Measurements from ENCODE around the gene CCT7. TPM values are rescaled to one million over a fixed set of nuclear protein-coding genes. Genes with fewer than 3 reads are reported as not detected.

CCT7 gene
- total RNA-seq, 1 donor from 2014 or later, result 190 TPM

DNA sequence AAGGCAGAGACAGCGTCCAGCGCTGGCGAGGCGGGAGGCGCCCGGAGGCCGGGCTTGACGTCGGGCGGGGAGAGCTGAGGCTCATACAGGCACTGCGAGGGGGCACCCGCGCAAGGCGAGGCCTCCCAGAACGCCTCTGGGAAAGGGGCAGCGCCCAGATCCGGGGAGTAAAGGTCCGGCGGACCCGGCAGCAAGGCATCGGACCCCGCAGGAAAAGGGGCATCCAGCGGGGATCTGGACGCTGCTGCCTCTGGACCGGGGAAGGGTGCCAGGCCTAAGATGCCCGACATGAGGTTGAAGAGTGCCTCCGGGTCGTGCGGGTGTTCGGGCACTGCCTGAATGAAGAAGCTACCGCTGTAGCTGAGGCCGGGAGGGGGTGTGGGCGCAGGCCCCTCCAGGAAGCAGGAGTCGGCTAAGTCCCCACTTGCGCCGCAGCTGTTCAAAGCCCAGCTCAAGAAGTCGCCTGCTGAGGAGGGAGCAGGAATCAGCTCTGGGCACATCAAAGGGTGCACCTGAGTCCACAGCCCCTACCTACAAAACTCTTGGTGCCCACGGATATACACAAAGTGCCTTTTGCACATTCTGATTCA lies 58.3 kb downstream of the CCT7 start:
- no peak for DNase-seq (ENCODE audit: low spot score)

DNA sequence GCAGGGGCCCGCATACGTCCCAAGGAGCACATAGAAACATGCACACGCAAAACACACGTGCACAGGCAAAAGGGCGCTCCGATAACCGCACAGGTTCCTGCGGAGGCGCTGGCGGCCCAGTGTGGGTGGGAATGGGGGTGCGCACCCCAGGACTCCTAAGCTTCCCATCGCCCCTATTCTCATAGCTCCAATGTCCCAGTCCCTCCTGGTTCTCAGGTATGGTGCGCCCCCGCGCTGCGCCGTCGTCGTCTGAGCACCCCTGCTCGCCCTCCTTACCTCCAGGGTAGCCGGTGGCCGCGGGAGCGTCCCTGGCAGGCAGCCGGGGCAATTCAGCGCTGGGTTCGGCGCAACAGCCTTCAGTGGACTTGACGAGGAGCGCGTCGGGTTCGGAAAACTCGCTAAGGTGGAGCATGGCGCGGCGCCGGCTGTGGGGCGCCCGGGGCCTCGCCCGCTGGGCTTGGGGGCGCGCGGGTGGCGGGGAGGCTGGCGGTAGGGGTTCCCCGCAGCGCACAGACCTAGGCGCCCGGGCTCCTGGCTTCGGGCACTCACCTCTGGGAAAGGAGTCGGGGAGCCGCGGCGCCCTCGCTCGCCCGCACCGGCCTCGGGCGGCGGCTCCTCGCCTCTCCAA lies 58.9 kb downstream of the CCT7 start:
- DNase-seq (ENCODE audit: low spot score), result no peak

DNA sequence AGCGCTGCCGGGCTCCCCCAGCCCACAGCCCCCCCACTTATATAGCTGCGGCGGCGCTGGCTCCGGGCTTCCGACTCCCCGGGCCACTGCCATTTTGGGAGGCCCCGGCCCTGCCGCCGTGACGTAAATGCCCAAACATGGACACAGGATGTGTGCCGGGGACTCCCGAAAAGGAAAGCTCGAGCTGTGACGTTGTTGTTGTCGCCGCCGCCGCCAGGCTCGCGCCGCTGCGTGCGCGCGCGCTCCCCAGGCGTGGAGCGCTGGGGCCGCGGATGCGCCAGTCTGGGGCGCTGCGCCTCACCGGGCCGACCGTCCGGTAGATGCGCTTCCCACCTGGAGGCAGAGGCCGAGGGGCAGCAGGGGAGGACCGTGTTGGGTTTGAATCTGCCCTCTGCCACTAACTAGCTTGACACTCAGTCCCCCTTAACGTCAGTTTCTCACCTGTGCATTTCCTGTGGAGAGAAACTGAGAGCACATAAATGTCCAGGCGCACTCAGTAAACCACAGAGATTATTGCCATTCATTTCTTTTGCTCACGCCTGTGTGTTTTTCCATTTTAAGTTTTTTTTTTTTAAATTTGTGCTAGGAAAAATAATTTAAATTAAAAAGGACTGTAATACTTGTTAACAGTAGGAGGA lies 59.5 kb downstream of the CCT7 start, which contains the start of gene EGR4:
Gene EGR4, minus strand, starts transcription at position 15 of the 638 bp plus-strand sequence. CDS start 231 bp downstream, outside the sequence.
- DNase-seq (ENCODE audit: low spot score), result no peak

DNA sequence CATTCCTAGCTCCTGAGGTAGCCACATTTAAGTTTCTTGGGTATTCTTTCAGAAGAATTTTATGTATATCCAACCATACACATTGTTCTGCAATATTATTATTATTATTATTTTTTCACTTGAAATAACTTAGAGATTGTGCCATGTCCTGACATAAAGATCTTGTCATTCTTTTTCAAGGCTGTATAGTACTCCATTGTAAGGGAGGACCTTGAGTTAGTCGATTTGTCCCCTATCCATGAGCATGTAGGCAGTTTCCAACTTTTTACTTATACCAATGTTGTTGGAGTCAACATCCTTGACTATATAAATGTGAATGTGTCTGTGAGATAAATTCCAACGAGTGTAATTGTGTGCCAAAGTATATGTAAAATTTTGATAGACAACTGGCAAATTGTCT lies 60.1 kb downstream of the CCT7 start:
- no peak for DNase-seq (ENCODE audit: low spot score)

DNA sequence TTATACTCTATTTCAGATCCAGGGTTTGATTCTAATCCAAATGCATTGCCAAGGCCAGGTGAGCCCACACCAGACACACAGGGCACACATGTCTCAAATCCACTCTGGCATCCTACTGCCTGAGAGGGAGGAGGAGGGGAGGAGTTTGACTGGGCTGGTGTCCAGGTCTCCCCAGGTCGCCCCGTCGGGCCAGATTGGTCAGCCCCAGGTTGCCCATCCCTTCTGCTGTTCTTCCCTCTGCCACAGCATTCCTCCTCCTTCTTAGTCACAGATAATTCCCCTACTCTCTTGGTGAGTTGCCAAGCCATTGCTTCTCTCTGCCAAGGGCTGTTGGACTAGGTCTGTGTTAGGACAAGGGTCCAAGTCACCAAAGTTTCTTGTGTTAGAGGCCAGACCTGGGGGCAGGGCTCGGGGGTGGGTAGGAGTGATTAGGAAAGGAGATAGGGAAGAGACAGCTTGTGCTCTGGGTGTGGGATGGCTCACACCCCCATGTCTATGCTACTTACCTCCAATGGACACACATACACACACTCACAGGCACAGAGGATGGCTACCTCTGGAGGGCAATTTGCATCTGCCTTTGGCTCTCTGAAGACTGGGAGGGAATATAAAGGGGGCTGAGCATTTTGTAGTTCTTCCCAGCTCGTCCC lies 61.8 kb downstream of the CCT7 start:
- no peak for DNase-seq (ENCODE audit: low spot score)

DNA sequence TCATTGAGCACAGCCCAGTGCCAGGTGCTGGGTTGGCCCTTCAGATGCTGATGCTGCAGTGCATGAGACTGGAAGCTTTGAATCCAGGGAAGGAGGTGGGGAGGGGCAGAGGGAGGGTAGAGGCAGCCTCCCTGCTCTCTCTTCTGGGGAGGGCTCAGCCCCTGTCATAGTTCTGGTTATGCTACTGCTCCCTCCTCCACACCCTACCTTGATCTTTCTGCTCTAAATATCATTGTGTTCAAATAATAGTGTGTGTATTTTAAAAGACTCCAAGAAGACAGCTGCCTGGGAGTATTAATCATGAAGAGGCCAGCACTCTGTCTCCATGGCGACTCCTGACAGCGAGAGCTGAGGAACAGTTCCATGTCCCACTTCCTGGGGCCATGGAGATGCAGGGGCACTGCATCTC lies 63.0 kb downstream of the CCT7 start:
- no peak for DNase-seq (ENCODE audit: low spot score)

DNA sequence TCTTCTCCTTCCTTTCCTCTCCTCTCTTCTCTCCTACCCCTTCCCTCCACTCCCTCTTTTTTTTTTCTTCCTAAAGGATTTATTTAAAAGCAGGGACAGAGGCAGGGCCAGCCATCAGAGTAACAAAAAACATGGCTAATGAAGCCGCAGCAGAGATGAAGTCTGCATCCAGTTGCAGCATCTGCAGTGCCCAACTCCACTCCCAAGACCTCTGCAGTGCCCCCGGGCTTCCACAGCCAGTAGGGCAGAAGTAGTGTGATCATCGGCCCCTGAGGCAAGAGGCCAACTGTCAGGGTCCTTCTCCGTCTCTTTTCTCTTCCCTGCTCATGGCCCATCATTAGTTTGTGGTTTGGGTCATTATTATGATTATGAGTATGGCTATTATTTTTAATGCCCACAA lies 63.5 kb downstream of the CCT7 start:
- no peak for DNase-seq (ENCODE audit: low spot score)

DNA sequence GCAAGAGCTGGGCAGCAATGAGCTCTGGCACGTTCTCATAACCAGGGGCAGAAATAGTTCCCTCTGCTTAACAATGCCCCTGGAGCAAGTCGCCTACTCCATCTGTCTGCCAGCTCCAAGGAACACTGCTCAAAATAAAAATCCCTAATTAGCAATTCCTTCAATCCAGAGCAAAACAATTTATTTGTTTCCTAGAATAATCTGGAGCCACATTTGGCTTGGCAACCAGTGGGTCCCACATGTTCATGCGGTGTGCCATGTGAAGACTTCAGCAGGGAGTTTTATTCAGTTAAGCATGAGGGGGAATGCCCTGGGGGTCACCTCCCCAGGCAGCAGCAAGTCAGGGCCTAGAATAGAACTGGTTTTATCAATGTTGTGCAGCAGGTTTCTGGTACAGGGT lies 66.8 kb downstream of the CCT7 start:
- DNase-seq (ENCODE audit: low spot score), result no peak

DNA sequence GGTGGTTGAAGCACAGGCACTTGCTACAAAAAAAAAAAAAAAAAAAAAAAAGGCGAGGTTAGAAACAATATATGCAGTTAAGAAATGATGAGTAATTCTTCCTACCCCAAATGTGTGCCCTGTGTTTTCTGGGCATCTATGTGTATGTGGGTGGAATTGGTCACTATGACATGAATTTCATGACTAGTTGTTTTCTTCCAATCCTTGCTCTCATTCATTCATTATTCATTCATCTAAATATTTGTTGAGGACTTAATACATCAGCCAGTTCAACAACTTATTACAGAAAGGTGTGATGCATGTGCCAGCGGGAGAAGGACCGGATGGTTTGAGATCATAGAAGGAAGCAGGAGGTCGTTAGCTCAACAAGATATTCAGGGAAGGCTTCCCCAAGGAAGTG lies 67.5 kb downstream of the CCT7 start:
- no peak for DNase-seq (ENCODE audit: low spot score)

Other genes starting within 250 kb of the CCT7 start
- gene SFXN5, start 162.6 kb upstream of the CCT7 start, total RNA-seq, result 11.7 TPM
- gene RAB11FIP5, start 121.4 kb upstream of the CCT7 start, total RNA-seq, result 28.1 TPM
- gene NOTO, start 31.7 kb upstream of the CCT7 start, total RNA-seq, result not detected
- gene SMYD5, start 20.1 kb upstream of the CCT7 start, total RNA-seq, result 25.1 TPM
- gene PRADC1, start 1.1 kb upstream of the CCT7 start, total RNA-seq, result 31.1 TPM
- gene FBXO41, start 50.2 kb downstream of the CCT7 start, total RNA-seq, result 1.7 TPM
- gene EGR4, start 59.2 kb downstream of the CCT7 start, total RNA-seq, result not detected
- 12.2 TPM for gene ALMS1, start 151.5 kb downstream of the CCT7 start, total RNA-seq

All from mesenteric fat pad (tissue), 1 donor.